OCI-LY1 (cell line): ENCODE data around the gene EXOSC10.

Experiments
- H2AFZ ChIP-seq: fragments of 200-600 bp; sonication (generic), shearing (Covaris generic); 2 replicates; pipeline ENCODE4 v1.6.0; 2014; ENCODE audit warnings: antibody characterized with exemption, mild to moderate bottlenecking, low read length
- H3F3A ChIP-seq: fragments of 200-600 bp; sonication (generic), shearing (Covaris generic); 2 replicates; pipeline ENCODE4 v1.6.0; 2014; ENCODE audit warnings: mild to moderate bottlenecking, antibody characterized with exemption, low read length, moderate library complexity; ENCODE audit not compliant: insufficient read depth
- H3K27ac ChIP-seq: fragments of 200-600 bp; sonication (generic); 2 replicates; pipeline ENCODE4 v1.5.1; 2014; ENCODE audit warnings: low read length, mixed run types, mild to moderate bottlenecking, low read depth; ENCODE audit not compliant: poor library complexity, severe bottlenecking
- H3K27me3 ChIP-seq: fragments of 200-600 bp; sonication (generic); 2 replicates; pipeline ENCODE4 v1.6.0; 2014; ENCODE audit warnings: antibody characterized with exemption, mild to moderate bottlenecking, low read length, moderate library complexity; ENCODE audit not compliant: insufficient read depth
- H3K36me3 ChIP-seq: fragments of 200-600 bp; sonication (generic); 2 replicates; pipeline ENCODE4 v1.6.1; 2014; ENCODE audit warnings: mild to moderate bottlenecking, antibody characterized with exemption, low read length, moderate library complexity, mixed read lengths; ENCODE audit not compliant: insufficient read depth
- H3K4me1 ChIP-seq: fragments of 200-600 bp; sonication (generic); 2 replicates; pipeline ENCODE4 v1.5.1; 2014; ENCODE audit warnings: mild to moderate bottlenecking, low read length, moderate library complexity; ENCODE audit not compliant: insufficient read depth, severe bottlenecking
- H3K4me2 ChIP-seq: fragments of 200-600 bp; sonication (generic), shearing (Covaris generic); 2 replicates; pipeline ENCODE4 v1.6.1; 2014; ENCODE audit warnings: low read length
- H3K4me3 ChIP-seq: fragments of 200-600 bp; sonication (generic); 2 replicates; pipeline ENCODE4 v1.5.1; 2014; ENCODE audit warnings: low read length, low read depth, mild to moderate bottlenecking, mixed read lengths; ENCODE audit not compliant: poor library complexity, severe bottlenecking
- H3K79me2 ChIP-seq: fragments of 200-600 bp; shearing (Covaris generic); 2 replicates; pipeline ENCODE4 v1.6.1; 2016; ENCODE audit warnings: mixed run types, low read length, mixed read lengths; ENCODE audit not compliant: insufficient read depth
- H3K9ac ChIP-seq: fragments of 200-600 bp; sonication (generic), shearing (Covaris generic); 2 replicates; pipeline ENCODE4 v1.6.1; 2014; ENCODE audit warnings: mild to moderate bottlenecking, low read length, mixed read lengths
- H3K9me2 ChIP-seq: fragments of 200-600 bp; sonication (generic), shearing (Covaris generic); 2 replicates; pipeline ENCODE4 v1.6.1; 2014; ENCODE audit warnings: low read depth, mild to moderate bottlenecking, low read length, mixed read lengths
- H3K9me3 ChIP-seq: fragments of 200-600 bp; shearing (Covaris generic); 2 replicates; pipeline ENCODE4 v1.6.1; 2014; ENCODE audit warnings: low read length, mixed read lengths
- H4K20me1 ChIP-seq: fragments of 200-600 bp; sonication (generic), shearing (Covaris generic); 2 replicates; pipeline ENCODE4 v1.6.0; 2016; ENCODE audit warnings: mild to moderate bottlenecking, low read length; ENCODE audit not compliant: insufficient read depth
- CTCF ChIP-seq: fragments of 200-600 bp; sonication (generic), shearing (Covaris generic); IDR thresholded peaks from 2 replicates; pipeline ENCODE4 v1.5.1; 2017; ENCODE audit warnings: mild to moderate bottlenecking, antibody characterized with exemption, low read length, moderate library complexity, mixed read lengths
- EZH2 ChIP-seq: fragments of 200-600 bp; sonication (generic), shearing (Covaris generic); IDR thresholded peaks from 2 replicates; pipeline ENCODE4 v1.8.0; 2017; ENCODE audit warnings: borderline replicate concordance, mixed run types, mild to moderate bottlenecking, antibody characterized with exemption, low read length, moderate library complexity, mixed read lengths

EXOSC10 gene

DNA sequence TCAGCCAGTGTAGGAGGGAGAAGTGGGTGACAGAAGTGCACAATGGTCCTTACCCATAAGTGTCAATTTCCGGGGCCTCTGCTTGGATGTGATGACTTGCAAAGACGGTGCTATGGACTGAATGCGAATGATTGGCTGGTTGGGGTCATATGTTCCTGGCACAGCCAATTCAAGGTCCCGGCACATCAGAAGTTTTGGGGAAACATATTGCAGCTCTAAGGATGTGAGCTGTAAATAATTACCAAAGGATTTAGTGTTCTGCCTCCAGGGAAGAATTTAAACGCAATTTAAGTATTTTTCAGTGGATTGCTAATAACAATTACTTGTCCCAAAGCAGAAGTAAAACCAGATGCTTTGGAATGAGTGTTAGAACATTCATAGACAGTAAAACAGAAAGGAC lies 26.9 kb upstream of the EXOSC10 start:
- Histone ChIP-seq H3K27me3 (no peaks in the 10 kb centered on the region), H3K79me2 (no peaks in the 10 kb centered on the region), H3K4me3 (no peak overlapping the region), H3K36me3 (peaks cover 89% of the 10 kb centered on the region), H3K9ac (no peak overlapping the region), H3K4me1 (no peaks in the 10 kb centered on the region), H3K9me2 (no peaks in the 10 kb centered on the region), H3K4me2 (no peak overlapping the region), H3K27ac (no peak overlapping the region), H3F3A (no peaks in the 10 kb centered on the region), H4K20me1 (no peaks in the 10 kb centered on the region), H3K9me3 (no peaks in the 10 kb centered on the region), H2AFZ (no peak overlapping the region)
- TF ChIP-seq EZH2: no peak
- TF ChIP-seq CTCF: no peak

DNA sequence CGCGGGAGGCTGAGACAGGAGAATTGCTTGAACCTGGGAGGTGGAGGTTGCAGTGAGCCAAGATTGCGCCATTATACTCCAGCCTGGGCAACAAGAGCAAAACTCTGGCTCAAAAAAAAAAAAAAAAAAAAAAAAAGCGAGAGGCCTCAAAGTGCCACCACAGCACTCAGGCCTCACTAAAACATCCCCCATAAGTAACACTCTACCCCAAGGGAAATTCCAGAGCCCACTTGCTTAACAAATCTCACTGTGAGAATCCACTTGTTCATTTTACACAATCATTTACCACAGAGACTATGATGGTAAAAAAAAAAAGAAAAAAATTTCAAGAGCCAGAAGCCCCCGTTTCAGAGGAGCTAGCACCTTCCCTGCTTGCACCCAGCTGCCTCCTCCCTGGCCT lies 26.3 kb upstream of the EXOSC10 start:
- peaks cover 89% of the 10 kb centered on the region for H3K36me3 ChIP-seq
- H4K20me1 ChIP-seq: no peaks in the 10 kb centered on the region
- H3F3A ChIP-seq: no peaks in the 10 kb centered on the region
- no peaks in the 10 kb centered on the region for H3K79me2 ChIP-seq
- no peak overlapping the region for H3K4me2 ChIP-seq
- no peak for TF ChIP-seq CTCF
- TF ChIP-seq EZH2: no peak
- no peak overlapping the region for H3K4me3 ChIP-seq
- no peaks in the 10 kb centered on the region for H3K9me2 ChIP-seq
- no peak overlapping the region for H3K27ac ChIP-seq
- H3K9me3 ChIP-seq: no peaks in the 10 kb centered on the region
- H3K4me1 ChIP-seq: no peaks in the 10 kb centered on the region
- H2AFZ ChIP-seq: no peak overlapping the region
- no peaks in the 10 kb centered on the region for H3K27me3 ChIP-seq
- H3K9ac ChIP-seq: no peak overlapping the region

DNA sequence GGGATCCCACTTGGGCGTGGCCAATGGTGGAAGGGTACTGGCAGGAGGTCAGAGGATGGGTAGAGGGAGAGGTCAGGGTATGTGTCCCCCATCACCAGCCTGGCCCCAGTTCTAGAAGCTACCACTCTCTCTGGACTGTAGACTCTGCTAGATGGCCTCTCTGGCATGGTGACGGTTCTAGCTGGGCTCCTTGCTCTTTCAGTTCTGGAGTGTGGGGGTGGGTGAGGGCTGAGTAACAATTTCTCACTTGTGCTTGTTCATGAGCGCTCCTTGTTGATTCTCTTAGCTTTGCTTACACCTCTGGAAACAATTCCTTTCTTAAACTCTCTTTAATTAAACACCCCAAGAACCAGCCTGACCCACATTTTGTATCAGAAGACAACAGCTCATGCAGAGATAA lies 25.3 kb upstream of the EXOSC10 start:
- Histone ChIP-seq H3K4me1 (no peaks in the 10 kb centered on the region), H3K4me2 (no peak overlapping the region), H2AFZ (no peak overlapping the region), H4K20me1 (no peaks in the 10 kb centered on the region), H3K27me3 (no peaks in the 10 kb centered on the region), H3K4me3 (no peak overlapping the region), H3F3A (no peaks in the 10 kb centered on the region), H3K79me2 (no peaks in the 10 kb centered on the region), H3K9ac (no peak overlapping the region), H3K9me3 (no peaks in the 10 kb centered on the region), H3K27ac (no peak overlapping the region), H3K36me3 (peaks cover 80% of the 10 kb centered on the region), H3K9me2 (no peaks in the 10 kb centered on the region)
- TF ChIP-seq CTCF (no peak), EZH2 (no peak)
